ENCODE measurements around the gene GPR78.

DNA sequence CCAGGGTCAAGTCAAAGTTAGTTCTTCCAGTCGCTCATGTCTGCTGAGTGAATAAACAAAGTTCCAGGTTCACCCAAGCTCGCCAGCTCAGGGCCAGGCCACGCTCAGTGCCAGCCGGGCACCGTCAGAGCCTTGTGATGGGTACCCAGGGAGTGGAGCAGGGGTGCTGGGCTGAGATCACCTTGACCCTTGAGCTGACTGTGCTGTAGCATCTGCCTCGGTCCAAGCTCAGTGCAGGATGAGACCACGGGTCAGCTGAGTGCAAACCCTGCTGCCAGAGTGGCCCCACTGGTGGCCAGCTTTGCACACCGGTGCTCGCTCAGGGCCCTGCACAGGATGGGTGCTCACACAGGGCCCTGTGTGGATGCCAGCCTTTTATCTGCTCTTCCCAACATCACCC is 16.7 kb downstream of the GPR78 start:
- TF ChIP-seq, protein P1, sequence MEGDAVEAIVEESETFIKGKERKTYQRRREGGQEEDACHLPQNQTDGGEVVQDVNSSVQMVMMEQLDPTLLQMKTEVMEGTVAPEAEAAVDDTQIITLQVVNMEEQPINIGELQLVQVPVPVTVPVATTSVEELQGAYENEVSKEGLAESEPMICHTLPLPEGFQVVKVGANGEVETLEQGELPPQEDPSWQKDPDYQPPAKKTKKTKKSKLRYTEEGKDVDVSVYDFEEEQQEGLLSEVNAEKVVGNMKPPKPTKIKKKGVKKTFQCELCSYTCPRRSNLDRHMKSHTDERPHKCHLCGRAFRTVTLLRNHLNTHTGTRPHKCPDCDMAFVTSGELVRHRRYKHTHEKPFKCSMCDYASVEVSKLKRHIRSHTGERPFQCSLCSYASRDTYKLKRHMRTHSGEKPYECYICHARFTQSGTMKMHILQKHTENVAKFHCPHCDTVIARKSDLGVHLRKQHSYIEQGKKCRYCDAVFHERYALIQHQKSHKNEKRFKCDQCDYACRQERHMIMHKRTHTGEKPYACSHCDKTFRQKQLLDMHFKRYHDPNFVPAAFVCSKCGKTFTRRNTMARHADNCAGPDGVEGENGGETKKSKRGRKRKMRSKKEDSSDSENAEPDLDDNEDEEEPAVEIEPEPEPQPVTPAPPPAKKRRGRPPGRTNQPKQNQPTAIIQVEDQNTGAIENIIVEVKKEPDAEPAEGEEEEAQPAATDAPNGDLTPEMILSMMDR (IDR thresholded peaks at IDR 0.05; ENCODE audit: low read depth, low read length), result no peak
- no peak for TF ChIP-seq EZH2phosphoT487 (IDR thresholded peaks at IDR 0.05; ENCODE audit: low read depth)
